Osteocyte (in vitro differentiated cells): ENCODE results near the gene HTR4. TPM values are rescaled to one million over a fixed set of nuclear protein-coding genes. Genes with fewer than 3 reads are reported as not detected.
"Not testable (repeated sequence)": the region's sequence is repeated elsewhere in the genome, so short reads cannot be mapped to it uniquely, and the experiment has no call there.

ENCODE experiments used
- DNase-seq: peaks from one replicate; pipeline ENCODE4 v3.0.0; 2021; ENCODE audit warnings: mixed read lengths; ENCODE audit not compliant: unreplicated experiment; ENCODE audit errors: extremely low spot score
- H3K27ac Mint-ChIP-seq: one replicate; pipeline ENCODE4 v1.8.0; 2021; ENCODE audit warnings: mild to moderate bottlenecking, mixed read lengths; ENCODE audit not compliant: unreplicated experiment
- H3K27me3 Mint-ChIP-seq: one replicate; pipeline ENCODE4 v1.8.0; 2021; ENCODE audit warnings: mixed read lengths; ENCODE audit not compliant: unreplicated experiment
- H3K36me3 Mint-ChIP-seq: one replicate; pipeline ENCODE4 v1.8.0; 2021; ENCODE audit warnings: mixed read lengths; ENCODE audit not compliant: unreplicated experiment
- H3K4me1 Mint-ChIP-seq: one replicate; pipeline ENCODE4 v1.8.0; 2021; ENCODE audit warnings: mixed read lengths; ENCODE audit not compliant: unreplicated experiment
- H3K4me3 Mint-ChIP-seq: one replicate; pipeline ENCODE4 v1.8.0; 2021; ENCODE audit warnings: mild to moderate bottlenecking, moderate library complexity, mixed read lengths; ENCODE audit not compliant: unreplicated experiment
- H3K9me3 Mint-ChIP-seq: one replicate; pipeline ENCODE4 v1.8.0; 2021; ENCODE audit warnings: mixed read lengths; ENCODE audit not compliant: unreplicated experiment
- total RNA-seq: library from RNA; stranded (reverse); gene quantifications from 2 replicates; pipeline ENCODE4 v1.2.1, GENCODE V29; 2021
- TF ChIP-seq, protein P1 (sequence below): fragments of 200-600 bp; sonication (generic); IDR thresholded peaks from 2 replicates; pipeline ENCODE4 v1.5.0; 2021; ENCODE audit warnings: antibody characterized with exemption, mild to moderate bottlenecking, moderate library complexity

Gene HTR4
- total RNA-seq, 1 donor from 2014 or later: not detected

DNA sequence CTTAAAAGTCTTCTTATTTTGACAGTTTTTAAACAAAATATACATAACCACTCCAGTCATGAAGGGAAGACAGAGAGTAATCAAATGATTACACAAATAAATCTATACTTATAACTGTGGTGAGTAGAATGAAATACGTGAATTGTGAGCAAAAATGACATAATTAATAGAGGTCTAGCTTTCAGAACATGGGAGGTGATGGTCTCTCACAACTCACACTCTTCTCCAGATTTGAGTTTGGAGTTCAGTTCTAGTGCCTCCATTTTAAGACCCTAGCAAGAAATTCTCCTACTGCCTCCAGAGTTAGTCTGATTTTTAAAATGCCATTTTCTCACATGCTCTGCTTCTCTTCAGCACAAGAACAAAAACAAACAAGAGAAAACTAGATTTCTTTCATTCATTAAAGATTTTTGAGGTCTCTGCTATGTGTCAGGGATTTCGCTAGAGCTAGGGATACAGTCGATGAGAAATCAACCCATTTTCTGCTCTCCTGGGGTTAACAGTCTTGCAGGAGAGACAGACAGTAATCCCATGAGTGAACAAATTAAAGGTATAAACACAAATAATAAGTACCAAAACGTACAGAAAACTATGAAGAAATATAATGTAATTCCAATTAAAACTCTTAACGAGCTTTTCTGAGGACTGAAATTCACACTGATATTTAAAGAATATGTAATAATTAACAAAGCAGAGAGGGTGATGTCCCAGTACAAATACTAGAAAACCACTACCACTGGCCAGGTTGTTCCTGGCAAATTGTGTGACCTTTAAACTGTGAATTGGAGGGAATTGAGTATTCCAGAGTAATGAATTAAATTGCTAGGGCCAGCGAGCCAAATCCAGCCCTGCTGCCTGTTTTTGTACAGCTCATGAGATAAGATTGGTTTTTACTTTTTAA lies 27.1 kb upstream of the HTR4 start:
- Mint-ChIP-seq H3K4me3 (no peak overlapping the region), H3K27me3 (peaks cover 19% of the 10 kb centered on the region), H3K9me3 (no peaks in the 10 kb centered on the region), H3K4me1 (no peaks in the 10 kb centered on the region), H3K36me3 (no peaks in the 10 kb centered on the region), H3K27ac (no peak overlapping the region)
- TF ChIP-seq, protein P1, sequence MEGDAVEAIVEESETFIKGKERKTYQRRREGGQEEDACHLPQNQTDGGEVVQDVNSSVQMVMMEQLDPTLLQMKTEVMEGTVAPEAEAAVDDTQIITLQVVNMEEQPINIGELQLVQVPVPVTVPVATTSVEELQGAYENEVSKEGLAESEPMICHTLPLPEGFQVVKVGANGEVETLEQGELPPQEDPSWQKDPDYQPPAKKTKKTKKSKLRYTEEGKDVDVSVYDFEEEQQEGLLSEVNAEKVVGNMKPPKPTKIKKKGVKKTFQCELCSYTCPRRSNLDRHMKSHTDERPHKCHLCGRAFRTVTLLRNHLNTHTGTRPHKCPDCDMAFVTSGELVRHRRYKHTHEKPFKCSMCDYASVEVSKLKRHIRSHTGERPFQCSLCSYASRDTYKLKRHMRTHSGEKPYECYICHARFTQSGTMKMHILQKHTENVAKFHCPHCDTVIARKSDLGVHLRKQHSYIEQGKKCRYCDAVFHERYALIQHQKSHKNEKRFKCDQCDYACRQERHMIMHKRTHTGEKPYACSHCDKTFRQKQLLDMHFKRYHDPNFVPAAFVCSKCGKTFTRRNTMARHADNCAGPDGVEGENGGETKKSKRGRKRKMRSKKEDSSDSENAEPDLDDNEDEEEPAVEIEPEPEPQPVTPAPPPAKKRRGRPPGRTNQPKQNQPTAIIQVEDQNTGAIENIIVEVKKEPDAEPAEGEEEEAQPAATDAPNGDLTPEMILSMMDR: no peak
- DNase-seq: no peak

- DNase-seq, H3K36me3 Mint-ChIP-seq, H3K4me3 Mint-ChIP-seq, H3K27me3 Mint-ChIP-seq, H3K9me3 Mint-ChIP-seq, H3K27ac Mint-ChIP-seq, H3K4me1 Mint-ChIP-seq: not testable (repeated sequence)
These were observed 19.4 kb upstream of the HTR4 start for GRCh38 chr5:148673704-148674103.

DNA sequence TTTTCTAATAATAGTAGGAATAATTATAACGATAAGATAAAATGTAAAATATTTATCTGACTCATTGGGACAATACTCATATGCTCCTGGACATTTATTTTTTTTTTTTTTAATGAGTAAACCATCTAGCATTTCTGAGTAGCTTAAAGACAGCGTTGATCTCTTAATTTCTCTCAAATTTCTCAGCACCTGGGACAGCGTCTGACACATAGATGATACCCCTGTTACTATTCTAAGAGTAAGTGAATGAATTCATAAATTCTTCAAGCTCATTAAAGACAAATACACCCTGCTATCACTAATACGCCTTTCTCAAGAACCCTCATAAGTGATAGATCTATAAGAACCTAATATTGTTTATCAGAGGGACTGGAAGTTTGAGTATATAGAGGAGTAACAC lies 12.0 kb upstream of the HTR4 start:
- no peak for DNase-seq
- H3K36me3 Mint-ChIP-seq: no peaks in the 10 kb centered on the region
- H3K4me1 Mint-ChIP-seq: no peaks in the 10 kb centered on the region

DNA sequence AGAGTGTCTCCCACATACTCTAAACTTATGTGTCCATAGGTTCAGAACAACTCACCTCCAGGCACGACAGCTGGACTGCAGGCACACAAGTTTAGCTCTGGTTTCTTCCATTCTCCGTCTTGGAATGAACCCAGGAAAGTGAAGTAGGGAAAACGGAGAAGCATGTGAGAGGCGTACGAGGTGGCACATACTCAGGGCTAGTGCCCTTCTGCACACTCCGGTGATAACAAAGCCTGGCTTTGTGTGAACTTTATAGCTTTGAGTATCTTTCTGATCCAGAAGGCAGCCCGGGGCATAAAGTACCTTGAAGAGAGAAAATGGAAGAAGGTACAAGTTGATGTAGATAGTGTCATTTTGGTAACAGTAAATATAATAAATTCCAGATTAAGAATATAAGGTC lies 11.1 kb upstream of the HTR4 start:
- H3K4me3 Mint-ChIP-seq: no peak overlapping the region
- H3K27ac Mint-ChIP-seq: no peak overlapping the region
- H3K27me3 Mint-ChIP-seq: peaks cover 11% of the 10 kb centered on the region
- TF ChIP-seq, protein P1: no peak
- H3K4me1 Mint-ChIP-seq: no peaks in the 10 kb centered on the region
- no peaks in the 10 kb centered on the region for H3K36me3 Mint-ChIP-seq
- no peaks in the 10 kb centered on the region for H3K9me3 Mint-ChIP-seq
- DNase-seq: no peak

More for the DNA sequence above, 12.0 kb upstream of the HTR4 start:
- TF ChIP-seq, protein P1: no peak
- Mint-ChIP-seq H3K27me3 (peaks cover 4% of the 10 kb centered on the region), H3K4me3 (no peak overlapping the region), H3K9me3 (no peaks in the 10 kb centered on the region), H3K27ac (no peak overlapping the region)

- no peak overlapping the region for H3K4me3 Mint-ChIP-seq
- H3K36me3 Mint-ChIP-seq: no peaks in the 10 kb centered on the region
- no peak overlapping the region for H3K27ac Mint-ChIP-seq
- peaks cover 19% of the 10 kb centered on the region for H3K27me3 Mint-ChIP-seq
- no peaks in the 10 kb centered on the region for H3K4me1 Mint-ChIP-seq
- no peaks in the 10 kb centered on the region for H3K9me3 Mint-ChIP-seq
- TF ChIP-seq, protein P1: no peak
- DNase-seq: no peak
These were observed 9.2 kb upstream of the HTR4 start for GRCh38 chr5:148663509-148663908.
